AML-193 (cell line): Measurements from ENCODE around the gene ACY1.

Source experiments
- DNase-seq, 2 experiments: peaks; one replicate each; lab custom pipeline; 2025; lab: John Stamatoyannopoulos, UW

ACY1 gene

DNA sequence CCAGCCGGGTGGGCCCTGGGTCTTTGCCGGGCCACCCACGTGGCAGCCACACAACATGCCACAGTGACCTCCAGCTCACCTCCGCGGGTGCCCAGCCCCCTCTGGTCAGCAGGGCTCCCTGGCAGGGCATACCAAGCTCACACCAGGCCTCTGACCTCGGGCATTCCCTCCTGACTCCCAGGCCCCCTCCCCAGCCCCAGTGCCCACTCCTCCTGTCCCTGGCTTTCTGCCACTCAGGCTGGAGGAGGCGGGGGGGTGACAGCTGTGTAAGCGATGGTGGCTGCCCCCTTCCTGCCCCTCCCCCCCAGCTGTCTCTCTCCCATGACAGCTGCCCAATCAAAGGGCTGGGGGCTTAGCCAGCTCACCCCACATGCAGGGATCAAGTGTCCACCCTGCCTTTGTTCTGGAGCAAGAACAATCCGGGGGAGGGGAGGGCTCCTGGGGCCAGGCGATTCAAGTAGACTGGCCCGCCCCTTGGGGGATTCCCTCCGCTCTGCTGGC, 19.3 kb upstream of the ACY1 start:
- no peak for DNase-seq

DNA sequence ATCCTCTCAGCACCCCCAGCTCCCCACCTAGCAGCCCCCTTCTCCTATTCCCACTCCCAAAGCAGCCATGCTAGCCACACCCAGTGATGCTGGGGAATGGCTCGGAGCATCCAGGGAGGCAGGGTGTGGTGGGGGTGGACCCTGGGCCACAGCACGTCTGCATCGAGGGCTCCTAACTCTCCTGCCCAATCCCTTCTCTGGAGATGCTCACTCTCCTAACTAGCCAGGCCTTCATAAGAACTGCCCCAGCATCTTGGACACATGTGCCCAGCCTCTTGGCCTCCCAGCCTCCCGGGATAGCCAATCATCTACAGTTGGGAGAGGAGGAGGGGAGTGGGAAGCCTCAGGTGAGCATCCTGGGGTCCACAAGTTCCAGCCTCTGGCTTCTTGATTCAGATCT, 18.8 kb upstream of the ACY1 start:
- no peak for DNase-seq

DNA sequence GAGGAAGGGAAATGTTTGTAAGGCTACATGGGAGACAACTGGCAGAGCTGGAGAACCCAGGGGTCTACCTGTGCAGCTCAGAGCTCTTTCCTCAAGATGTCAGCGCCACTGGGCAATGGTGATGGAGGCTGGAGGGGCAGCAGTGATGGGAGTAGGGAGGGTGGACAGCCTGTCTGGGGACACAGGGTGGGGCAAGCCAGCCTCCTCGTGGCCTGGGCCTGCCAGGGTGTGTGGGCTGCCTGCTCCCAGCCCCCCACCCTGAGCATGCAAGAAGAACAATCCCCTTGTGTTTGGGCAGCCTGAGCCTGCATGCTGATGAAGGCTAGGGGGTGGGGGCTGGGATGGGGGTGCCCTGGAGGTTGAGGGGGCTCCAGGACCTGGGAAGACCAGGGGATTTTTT, 17.3 kb upstream of the ACY1 start:
- no peak for DNase-seq

DNA sequence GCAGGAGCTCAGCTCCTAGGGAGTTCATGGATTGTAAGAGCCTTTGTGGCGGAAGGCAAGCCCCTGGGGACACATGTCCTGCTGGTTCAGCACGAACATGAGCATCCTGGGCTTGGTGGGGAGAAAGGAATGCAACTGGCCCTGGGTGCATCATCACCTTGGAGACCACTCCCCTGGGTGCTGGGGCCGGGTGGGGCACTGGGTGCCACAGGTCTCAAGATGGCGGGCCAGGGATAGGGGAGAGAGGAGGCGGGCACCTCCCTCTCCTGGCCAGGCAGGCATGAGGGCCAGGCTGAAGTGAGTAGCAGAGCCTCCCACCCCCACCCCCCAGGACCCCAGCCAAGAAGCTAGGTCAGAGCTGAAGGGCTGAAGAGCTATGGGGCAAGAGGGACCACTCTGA, 16.8 kb upstream of the ACY1 start:
- no peak for DNase-seq

DNA sequence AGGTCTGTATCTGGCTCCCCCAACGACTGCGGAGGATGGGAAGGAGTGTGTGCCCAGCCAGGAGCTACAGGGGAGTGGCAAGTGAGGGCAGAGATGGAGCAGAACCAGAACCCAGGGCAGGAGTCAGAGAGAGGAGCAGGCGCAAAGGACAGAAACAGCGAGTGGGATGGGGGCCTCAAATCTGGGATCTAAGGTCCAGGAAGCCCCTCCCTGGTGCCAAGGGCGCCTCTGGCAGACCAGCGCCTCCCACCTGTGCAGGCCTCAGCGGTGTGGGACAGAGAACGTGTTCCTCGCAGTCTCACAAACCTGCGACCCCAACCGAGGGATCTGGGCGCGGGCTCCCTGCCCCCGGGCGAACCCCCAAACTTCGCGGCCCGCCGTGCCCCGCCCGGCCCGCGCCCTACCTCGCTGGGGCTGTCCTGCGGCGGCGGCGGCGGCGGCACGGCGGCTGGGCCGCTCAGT, 16.4 kb upstream of the ACY1 start:
- DNase-seq, result no peak

DNA sequence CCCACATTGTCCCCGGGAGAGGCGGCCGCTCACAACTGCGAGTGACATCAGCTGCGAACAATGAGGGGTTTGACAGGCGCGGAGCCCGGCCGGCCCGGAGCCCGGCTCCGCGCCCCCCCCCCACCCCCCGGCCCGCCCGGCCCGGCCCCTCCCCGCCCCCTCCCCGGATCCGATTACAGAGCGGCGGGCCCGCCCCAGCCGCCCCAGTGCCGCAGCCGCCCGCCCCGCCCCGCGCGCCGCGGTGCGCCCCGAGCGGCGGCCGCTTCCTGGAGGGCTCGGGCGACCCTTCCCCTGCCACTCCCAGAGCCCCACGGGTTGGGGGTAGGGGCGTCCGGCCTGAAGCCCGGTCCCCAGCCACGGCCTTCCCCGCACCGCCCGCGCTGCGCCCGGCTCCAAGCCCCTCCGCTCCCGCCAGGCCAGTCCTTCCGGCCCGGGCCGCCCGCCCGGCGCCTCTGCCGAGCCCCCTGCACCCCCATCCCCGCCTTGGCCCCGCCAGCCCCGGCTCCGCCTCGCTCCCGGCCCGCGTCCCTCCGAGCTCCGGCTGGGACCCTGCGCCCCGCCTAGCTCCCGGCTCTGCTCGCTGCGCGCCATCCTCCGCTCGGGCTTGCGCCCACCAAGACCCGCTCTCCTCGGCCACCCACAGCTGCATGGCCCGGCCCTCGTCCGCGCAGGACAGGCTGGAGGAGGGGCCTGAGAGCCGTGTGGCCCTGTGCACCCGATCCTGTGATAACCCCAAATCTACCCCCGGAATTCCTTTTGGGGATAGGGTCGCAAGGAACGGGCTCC, 15.8 kb upstream of the ACY1 start, which contains the start of gene PCBP4:
Gene PCBP4, minus strand, starts transcription at position 71 of the 786 bp plus-strand sequence. CDS start 6,214 bp downstream, outside the sequence.
- no peak for DNase-seq

DNA sequence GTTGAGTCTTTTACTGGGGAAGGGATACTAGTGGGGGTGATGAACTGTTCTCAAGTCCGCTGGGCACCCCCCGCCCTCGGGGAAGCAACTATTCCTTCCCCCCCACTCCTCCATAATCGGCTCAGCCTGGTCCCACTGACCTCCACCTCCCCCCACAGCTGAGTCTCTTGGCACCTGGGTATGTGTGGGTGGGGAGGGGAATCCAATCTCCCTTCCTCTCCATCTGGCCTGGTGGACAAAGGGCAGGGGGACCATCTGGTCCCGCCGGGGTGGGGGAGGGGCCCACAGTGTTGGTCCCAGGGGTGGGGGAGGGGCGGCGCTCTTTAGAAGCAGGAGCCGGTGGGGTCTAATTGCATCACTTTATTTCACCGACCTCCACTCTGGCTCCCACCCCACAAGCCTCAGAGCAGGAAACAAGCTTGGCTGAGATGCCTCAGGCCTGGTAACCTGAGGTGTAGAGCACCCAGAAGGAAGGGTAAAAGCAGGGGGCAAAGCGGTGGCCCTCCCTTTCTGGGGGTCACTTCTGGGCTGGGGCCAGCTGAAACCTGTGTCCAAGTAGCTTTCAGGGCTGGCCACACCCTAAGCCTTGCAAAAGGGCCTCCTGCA, 15.1 kb upstream of the ACY1 start:
- no peak for DNase-seq

DNA sequence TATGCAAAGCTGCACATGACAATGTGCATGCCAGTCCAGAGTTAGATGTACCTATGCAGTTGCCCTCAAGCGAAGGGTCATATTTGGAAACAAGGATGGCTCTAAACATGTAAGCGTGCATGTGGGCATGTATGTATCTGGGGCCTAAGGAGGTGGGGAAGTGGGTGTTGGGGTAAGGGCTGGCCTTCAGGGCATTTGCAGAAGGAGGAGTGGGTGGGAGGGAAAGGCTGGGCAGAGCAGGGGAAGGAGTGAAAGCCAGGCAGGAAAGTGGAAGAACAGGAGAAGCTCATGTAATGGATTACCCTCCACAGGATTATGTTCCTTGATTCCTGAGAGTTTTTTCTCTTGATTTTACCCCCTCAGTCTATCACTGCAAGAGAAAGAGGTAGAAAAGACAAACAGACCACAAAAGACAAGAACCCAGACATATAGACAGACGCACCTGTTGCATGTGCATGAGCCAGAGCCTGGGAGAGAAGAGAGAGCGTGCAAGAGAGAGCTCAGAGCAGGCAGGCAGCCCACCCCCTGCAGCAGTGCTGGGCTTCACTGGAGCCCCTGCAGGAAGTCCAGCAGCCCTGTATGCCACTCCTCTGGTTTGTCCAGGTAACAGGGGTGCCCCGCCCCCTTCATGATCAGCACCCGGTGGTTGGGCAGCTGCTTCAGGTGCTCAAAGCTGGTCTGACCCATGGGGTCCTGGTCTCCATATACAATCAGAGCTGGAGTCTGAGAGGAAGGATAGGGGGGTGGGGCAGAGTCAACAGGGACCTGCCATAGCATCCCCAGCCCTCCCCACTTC, 14.3 kb upstream of the ACY1 start:
- no peak for DNase-seq

DNA sequence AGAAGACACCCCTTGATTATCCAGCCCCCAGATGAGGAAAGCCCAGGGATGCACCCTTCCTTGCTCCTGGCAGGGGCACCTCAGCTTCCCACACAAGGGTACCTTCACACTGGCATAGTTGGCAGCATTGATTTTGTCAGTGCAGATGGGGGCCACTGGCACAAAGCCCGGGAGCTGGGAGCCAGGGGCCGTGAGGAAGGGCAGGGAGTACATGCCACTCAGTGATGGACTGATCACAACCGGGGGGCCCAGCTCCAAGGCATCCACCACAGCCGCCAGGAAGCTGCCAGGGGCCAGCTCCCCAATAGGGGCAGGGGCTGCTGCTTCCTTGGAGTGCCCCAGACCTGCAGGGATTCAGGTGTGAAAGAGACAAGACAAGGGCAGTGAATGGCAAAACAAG, 13.5 kb upstream of the ACY1 start:
- DNase-seq, result no peak

DNA sequence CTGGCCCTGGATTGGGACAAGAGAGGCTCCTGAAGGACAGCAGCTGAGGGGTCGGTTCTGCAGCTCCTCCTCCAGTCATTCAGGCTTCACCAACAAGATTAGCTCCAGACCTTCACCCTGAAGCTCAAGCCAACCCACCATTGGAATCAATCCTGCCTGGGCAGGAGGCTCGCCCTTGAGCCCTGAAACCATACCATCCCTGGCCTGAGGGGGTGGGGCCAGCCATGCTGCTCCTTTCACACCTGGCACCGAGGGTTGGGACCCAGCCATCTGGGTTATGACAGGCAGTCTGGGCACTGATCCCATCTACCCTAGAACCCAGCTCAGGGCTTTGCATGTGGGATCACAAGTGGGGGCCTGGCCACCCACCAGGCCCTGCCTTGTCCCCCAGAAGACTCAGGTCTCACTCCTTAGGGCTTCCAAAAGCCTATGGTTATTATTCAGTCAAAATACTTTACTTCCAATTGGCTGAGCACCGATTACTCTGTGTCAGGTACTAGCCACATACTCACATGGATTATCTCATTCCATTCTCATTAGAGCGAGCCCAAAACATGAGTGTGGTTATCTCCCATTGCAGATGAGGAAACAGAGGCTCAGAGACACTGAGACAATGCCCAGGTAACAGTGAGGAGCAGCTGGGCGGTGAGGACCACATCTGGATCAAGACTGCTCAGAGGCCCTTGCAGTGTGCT, 12.6 kb upstream of the ACY1 start:
- no peak for DNase-seq

DNA sequence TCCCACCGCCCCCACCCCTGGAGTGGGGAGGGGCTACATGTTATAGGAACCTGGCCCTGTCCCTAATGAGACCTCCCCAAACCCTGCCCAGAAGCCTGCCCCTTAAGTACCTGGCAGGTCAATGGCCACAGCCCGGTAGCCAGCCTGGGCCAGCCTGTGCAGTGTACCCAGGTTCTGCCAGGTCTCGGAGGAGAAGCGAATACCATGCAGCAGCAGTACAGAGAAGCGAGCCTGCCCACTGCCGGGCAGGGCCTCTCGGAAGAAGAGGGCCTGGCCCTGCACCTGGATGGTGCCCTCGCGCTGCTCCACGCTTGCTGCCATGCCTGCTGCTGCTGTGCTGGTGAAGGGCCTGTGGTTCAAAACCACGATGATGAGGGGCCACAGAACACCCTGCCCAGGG, 12.0 kb upstream of the ACY1 start:
- no peak for DNase-seq

DNA sequence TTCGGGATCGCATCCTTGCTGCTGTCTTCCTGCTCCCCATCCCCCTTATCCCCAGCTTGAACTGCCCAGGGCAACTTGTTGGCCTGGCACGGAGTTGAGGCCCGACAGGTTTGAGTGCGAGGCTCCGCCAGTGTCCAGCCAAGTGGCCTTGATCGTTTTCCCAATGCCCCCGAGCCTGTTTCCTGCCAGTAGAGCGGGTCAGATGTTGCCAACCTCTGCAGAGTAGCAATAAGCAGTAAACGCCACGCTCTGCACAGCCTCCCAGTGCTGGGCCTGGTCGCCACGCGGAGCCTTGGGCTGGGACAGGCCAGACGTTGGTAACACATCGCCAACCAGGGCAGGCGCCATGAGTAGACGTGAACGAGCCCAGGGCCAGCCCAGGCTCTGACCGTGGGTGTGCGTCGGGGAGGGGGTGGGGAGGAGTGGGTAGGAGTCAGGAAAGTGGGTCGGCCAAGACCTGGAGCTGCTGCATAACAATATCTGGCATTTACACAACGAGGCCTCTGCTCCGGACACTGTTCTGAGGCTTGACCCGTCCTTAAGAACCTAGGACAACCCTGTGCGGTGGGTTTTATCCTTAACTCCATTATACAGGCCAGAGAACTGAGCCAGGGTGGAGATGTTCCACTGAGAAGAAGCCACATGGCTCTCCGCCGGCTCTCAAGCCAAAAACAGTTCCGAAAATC, 8.9 kb upstream of the ACY1 start:
- no peak for DNase-seq

DNA sequence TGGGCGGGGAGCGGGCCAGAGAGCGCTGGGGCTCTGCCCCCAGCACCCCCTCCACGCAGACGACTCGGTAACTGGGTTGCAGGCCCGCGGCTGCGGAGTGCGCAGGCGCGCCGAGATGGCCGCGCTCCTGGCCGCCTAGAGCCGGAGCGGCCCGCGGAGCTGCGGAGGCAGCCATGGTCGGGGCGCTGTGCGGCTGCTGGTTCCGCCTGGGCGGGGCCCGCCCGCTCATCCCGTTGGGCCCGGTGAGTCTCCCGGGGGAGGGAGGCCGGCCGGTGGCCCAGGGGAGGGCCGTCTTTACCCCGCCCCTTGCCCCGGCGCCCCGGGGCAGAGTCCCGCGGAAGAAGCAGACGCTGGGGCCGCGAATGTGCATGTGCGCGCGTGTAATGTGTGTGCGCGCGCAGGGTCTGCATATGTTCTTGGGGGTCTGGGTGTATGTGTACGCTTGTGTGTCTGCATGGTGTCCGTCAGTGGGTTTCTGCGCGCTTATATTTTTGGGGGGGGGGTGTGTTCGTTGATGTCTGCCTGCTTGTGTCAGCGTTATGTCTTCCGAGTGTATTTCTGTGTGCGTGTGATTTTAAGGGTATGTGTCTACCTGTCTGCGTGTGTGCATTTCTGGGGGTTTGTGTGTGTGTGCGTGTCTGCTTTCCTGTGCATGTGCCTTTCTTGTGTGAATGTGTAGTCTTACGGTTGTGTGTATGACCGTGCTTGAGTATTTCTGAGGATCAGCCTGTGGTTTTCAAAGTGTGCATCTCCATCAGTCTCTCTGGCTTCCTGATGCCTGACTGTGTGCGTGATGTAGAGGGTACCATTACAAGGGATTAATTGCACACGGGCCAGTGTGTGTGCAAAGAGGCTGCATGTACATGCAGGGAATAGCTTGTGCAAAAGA, 8.1 kb upstream of the ACY1 start, which contains the start of gene ABHD14A:
Gene ABHD14A, plus strand, starts transcription at position 102 of the 889 bp plus-strand sequence. Its CDS starts 72 bp downstream, at position 174.
- peak; percentile 60 to 67 for DNase-seq

DNA sequence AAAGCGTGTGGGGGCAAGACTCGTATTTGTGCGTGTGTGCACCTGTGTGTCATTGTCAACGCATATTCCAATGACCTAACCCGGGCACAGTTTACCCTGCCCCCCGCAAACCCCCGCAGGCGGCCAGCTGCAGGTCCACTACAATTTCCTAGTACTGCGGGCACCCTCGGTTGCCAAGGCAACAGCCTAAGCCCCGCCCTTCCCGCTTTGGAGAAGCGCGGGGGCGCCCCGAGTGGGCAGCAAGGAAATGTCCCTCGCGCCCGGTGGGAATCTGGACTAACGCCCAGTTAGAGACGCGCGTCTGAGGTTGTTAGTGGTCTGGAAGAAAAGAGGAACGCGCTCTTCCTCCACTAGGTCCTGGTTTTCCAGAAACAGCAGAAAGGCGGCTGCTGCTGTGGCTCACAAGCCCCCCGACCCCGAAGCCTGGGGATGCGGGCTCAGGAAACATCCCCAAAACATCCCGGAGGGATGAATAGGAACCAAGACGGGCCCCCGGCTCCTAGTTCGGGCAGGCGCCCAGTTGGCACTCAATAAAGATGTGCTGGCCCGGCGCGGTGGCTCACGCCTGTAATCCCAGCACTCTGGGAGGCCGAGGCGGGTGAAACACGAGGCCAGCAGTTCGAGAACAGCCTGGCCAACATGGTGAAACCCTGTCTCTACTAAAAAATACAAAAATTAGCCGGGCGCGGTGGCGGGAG, 7.3 kb upstream of the ACY1 start:
- no peak for DNase-seq

DNA sequence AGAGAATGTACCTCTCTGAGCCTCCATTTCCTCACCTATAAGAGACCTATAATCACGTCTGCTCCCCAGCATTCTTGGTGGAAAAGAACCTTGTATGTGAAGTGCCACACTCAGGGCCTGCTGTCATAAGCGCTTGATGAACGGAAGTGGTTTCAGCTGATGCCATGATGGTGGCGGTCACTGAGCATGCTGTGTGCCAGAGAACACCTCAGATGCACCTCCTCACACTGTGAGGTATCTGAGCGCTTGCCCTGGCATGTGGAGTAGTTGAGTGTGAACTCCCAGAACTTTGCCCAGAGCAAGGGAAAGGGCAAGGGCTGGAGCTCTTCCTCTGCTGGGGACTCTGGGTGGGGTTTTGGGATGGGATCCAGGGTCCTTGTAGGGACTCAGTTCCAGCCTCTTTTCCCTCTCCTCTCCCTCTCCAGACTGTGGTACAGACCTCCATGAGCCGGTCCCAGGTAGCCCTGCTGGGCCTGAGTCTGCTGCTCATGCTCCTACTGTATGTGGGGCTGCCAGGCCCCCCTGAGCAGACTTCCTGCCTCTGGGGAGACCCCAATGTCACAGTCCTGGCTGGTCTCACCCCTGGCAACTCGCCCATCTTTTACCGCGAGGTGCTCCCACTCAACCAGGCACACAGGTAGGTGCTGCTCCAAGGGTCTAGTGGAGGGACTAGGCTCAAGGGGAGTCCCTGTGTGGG, 5.7 kb upstream of the ACY1 start:
- no peak for DNase-seq

DNA sequence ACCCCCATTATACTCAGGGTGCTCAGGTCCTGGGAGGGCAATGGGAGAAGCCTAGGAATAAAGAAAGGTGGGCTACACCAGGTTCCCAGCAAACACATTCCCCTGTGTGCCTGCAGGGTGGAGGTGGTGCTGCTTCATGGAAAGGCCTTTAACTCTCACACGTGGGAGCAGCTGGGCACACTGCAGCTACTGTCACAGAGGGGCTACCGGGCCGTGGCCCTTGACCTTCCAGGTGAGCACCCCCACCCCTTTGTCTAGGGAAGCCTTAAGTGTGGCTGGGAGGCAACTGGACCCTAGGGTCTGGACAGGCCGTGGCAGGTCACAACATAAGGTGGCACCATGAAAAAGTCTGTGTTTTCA, 5.2 kb upstream of the ACY1 start:
- DNase-seq, result no peak

DNA sequence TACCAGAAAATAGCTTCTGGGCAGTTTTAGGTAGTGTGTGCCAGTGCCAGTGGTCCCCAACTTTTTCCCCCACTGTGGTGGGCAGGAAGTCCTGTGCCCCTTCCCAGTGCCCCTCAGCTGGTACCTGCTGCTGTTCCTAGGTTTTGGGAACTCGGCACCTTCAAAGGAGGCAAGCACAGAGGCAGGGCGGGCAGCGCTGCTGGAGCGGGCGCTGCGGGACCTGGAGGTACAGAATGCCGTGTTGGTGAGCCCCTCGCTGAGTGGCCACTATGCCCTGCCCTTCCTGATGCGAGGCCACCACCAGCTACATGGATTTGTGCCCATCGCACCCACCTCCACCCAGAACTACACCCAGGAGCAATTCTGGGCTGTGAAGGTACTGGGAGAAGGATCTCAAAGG, 3.1 kb upstream of the ACY1 start:
- DNase-seq, result no peak

DNA sequence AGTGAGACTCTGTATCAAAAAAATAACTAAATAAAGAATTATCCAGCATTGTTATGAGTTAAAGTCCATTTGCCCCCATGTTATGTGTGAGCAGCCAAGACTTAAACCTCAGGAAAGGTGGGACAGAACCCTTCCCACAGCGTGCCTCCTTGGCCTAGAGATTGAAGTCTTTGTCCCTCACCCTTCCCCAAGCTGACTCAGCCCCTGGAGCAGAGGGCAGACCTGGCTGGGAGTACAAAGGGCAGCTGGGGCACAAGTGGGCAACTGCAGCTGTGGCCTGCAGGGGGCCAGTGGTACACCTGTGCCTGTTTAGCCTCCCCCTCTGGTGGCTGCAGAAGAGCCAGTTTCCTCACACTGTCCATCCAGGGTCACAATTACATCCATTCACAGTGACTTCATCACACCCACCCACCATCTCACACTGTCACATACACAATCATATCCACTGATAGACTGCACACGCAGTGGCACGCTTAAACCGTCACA, 940 bp upstream of the ACY1 start:
- peak; percentile 76 to 78 for DNase-seq
